Progenitor cell of endocrine pancreas (in vitro differentiated cells): ENCODE results near the gene CCM2L. TPM values are rescaled to one million over a fixed set of nuclear protein-coding genes. Genes with fewer than 3 reads are reported as not detected.

ENCODE experiments used
- DNase-seq: peaks from one replicate; pipeline ENCODE4 v3.0.0; 2021; ENCODE audit warnings: low spot score; ENCODE audit not compliant: unreplicated experiment
- H3K27ac Mint-ChIP-seq: 2 replicates; pipeline ENCODE4 v1.8.0; 2021; ENCODE audit warnings: mild to moderate bottlenecking, moderate library complexity, mixed read lengths
- H3K27me3 Mint-ChIP-seq: 2 replicates; pipeline ENCODE4 v1.8.0; 2021; ENCODE audit warnings: mixed read lengths
- H3K36me3 Mint-ChIP-seq: 2 replicates; pipeline ENCODE4 v1.8.0; 2022; ENCODE audit warnings: mixed read lengths; ENCODE audit not compliant: insufficient read depth
- H3K4me1 Mint-ChIP-seq: 2 replicates; pipeline ENCODE4 v1.8.0; 2021; ENCODE audit warnings: low read depth, mixed read lengths
- H3K4me3 Mint-ChIP-seq: 2 replicates; pipeline ENCODE4 v1.8.0; 2021; ENCODE audit warnings: low read depth, mild to moderate bottlenecking, moderate library complexity, mixed read lengths
- H3K9me3 Mint-ChIP-seq: 2 replicates; pipeline ENCODE4 v1.8.0; 2021; ENCODE audit warnings: low read depth, mixed read lengths
- CTCF ChIP-seq: fragments of 200-600 bp; sonication (generic); IDR thresholded peaks from one replicate; pipeline ENCODE4 v1.5.0; 2021; ENCODE audit warnings: antibody characterized with exemption, mild to moderate bottlenecking; ENCODE audit not compliant: unreplicated experiment
- total RNA-seq: library from RNA; stranded (reverse); gene quantifications from 2 replicates; pipeline ENCODE4 v1.2.1, GENCODE V29; 2021

CCM2L gene
- total RNA-seq, 1 donor from 2014 or later = 1.3 TPM

DNA sequence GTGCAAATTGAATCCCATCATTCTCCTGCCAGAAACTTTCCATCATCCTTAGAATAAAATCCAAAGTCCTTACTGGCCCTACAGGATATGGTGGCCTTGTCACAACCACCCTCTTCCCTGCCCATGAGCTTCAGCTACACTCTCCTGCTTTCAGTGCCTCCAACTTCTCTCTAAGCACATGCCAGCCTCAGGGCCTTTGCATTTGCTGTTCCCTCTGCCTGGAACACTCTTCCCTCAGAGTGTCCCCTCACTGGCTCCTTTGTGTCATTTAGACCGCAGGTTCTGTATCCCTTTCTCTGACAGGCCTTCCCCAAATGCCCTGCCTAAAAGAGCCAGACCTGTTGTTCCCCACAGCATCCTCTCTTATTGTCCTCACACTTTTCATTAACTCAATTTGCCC, 60.0 kb downstream of the CCM2L start:
- no peak for DNase-seq
- no peak for TF ChIP-seq CTCF
- Mint-ChIP-seq H3K9me3 (no peaks in the 10 kb centered on the region), H3K27ac (no peak overlapping the region), H3K4me1 (no peaks in the 10 kb centered on the region), H3K27me3 (peaks cover 37% of the 10 kb centered on the region), H3K36me3 (no peaks in the 10 kb centered on the region), H3K4me3 (no peak overlapping the region)

GRCh38 chr20:32070690-32071213, 60.5 kb downstream of the CCM2L start:
- Mint-ChIP-seq H3K4me1 (no peaks in the 10 kb centered on the region), H3K36me3 (no peaks in the 10 kb centered on the region), H3K4me3 (no peak overlapping the region), H3K9me3 (no peaks in the 10 kb centered on the region), H3K27ac (no peak overlapping the region), H3K27me3 (peaks cover 42% of the 10 kb centered on the region)
- TF ChIP-seq CTCF = no peak
- DNase-seq = no peak

DNA sequence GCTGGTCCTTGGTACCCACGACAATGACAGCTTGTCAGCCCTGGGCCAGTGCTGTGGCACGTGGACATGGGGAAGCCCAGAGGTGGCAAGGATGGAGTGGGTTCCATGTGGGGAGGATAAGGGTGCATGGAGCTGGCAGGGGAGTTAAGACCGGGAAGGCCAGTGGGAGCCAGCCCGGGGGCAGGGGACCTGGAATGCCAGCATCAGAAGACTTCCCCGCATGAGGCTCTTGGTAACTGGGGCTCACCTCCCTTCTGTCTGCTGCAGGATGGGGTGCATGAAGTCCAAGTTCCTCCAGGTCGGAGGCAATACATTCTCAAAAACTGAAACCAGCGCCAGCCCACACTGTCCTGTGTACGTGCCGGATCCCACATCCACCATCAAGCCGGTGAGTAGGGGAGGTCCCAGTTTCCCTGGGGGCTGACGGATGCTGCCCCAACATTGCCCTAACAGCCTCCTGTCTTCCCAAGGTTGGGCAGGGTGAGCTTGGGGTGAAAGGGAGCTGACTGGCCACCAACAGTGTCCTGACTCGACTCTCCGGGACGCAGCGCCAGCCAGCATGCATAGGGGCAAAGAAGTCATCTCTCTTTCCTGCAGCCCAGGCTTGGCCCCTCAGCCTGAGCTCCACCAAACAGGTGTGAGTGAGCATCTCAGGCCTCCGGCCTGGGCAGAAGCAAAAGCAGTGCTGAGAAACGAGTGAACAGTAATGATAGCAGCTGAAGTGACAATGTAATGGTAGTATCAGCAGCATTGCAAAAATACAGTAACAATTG, 61.3 kb downstream of the CCM2L start:
- H3K4me3 Mint-ChIP-seq = no peak overlapping the region

DNA sequence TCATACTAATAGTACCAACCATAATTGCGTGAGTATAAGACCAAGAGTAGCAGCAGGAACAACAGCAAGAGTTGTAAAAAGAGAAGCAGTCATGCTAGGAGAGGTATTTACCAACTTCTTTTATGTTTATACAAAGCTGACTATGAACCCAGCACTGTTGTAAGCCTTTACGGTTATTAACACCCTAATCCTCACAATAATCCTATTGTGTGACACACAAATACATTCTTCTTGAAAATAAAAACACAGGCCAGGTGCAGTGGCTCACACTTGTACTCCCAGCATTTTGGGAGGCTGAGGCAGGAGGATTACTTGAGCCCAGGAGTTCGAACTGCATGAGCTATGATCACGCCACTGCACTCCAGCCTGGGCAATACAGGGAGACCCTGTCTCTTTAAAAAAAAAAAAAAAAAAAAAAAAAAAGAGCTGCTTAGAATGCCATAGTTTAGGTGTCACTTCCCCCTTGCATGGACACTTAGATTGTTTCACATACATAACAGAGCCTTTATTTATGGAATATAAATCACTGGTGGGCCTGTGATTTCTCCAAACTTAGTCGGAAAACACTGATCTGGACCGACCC, 62.0 kb downstream of the CCM2L start:
- Mint-ChIP-seq H3K9me3 (no peaks in the 10 kb centered on the region), H3K4me3 (no peak overlapping the region), H3K36me3 (no peaks in the 10 kb centered on the region), H3K27ac (peak overlapping the region; percentile 8), H3K27me3 (peaks cover 45% of the 10 kb centered on the region), H3K4me1 (no peaks in the 10 kb centered on the region)
- DNase-seq = no peak
- no peak for TF ChIP-seq CTCF

More for the DNA sequence above, 61.3 kb downstream of the CCM2L start:
- Mint-ChIP-seq H3K27ac (peak overlapping the region; percentile 8), H3K36me3 (no peaks in the 10 kb centered on the region), H3K27me3 (peaks cover 48% of the 10 kb centered on the region), H3K9me3 (no peaks in the 10 kb centered on the region), H3K4me1 (no peaks in the 10 kb centered on the region)
- TF ChIP-seq CTCF = no peak
- DNase-seq = no peak

- no peaks in the 10 kb centered on the region for H3K4me1 Mint-ChIP-seq
- no peak for TF ChIP-seq CTCF
- no peaks in the 10 kb centered on the region for H3K9me3 Mint-ChIP-seq
- no peak overlapping the region for H3K27ac Mint-ChIP-seq
- H3K27me3 Mint-ChIP-seq = peaks cover 56% of the 10 kb centered on the region
- DNase-seq = no peak
- H3K4me3 Mint-ChIP-seq = no peak overlapping the region
- H3K36me3 Mint-ChIP-seq = no peaks in the 10 kb centered on the region
Observed at GRCh38 chr20:32075534-32075933, 65.3 kb downstream of the CCM2L start.
